Left hindlimb (tissue), 1 donor: Measurements from ENCODE around the gene KCND3.

Experiments used
- DNase-seq: peaks from one replicate; pipeline ENCODE4 v3.0.0-alpha.2; 2018

The KCND3 gene

DNA sequence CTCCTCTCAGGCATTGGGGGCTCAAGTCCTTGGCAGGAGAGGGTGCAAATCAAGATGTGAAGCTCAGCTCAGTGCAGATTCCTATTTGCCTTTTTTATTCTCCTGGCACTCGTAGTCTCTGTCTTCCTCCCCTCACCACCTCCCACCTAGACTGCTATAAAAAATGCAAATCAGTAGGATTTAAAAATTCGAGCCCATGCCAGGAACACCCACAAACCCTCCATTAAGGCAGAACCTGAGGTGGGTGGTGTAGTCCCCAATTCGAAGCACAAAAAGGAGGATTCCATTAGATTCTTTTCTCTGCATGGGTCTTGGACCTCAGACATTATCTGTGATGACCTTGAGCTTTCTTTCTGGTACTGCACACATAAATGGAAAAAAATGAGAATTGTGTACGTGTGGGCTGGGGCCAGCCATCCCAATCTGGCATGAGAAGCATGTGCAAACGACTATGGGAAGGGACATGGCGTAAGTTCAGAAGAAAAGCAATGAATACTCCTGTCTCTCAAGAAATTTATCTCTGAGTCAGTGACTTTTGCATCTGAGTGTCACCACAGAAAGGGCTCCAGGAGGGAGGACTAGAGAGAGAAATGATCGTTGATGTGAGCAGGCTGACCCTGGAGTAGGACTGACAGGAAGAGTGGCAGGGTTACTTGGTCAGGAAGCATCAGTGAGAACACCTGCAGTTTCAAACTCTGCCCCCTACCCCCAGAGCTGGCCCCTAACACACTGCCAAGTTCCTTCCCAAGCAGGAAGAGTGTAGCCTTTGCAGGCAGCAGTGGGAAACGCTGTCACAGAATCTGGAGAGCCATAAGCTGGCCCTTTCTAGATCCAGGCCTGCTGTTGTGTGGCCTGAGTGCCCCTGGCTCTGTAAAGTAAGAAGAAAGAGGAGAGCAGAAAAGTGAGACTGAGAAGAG lies 252.0 kb downstream of the KCND3 start:
- no peak for DNase-seq

- peak; percentile 58 for DNase-seq
These were observed 252.8 kb downstream of the KCND3 start for GRCh38 chr1:111736548-111737215.

DNA sequence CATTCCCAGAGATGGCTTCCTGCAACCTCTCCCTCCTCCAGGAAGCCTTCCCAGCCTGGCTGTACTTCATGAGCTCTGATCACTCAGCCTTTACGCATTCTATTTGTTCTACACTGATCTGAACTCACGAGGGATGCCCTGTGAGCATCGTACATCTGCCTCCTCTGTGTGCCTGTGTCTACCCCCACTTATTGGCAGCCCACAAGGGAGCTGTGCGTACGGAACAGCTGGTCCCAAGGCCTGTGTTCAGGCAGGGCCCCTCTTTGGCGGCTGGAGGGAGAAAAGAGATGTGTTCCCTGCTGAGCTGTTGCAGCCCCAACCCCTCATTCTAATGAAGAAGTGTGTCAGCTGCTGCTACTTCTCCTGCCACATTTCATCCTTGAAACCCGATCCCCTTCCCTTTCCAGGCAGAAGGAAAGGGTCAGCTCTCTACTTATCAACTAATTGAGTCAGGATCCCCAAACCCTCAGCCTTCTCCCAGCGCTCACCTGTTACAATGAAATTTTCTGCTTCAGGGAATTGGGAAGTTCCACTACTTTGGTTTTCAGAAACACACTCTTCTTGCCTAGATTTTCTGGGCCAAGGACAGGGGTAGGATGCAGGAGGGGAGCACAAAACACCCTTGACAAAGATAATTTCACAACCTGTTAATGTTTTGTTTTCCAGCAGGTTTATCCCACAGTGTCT lies 253.5 kb downstream of the KCND3 start:
- DNase-seq, result peak; percentile 63

DNA sequence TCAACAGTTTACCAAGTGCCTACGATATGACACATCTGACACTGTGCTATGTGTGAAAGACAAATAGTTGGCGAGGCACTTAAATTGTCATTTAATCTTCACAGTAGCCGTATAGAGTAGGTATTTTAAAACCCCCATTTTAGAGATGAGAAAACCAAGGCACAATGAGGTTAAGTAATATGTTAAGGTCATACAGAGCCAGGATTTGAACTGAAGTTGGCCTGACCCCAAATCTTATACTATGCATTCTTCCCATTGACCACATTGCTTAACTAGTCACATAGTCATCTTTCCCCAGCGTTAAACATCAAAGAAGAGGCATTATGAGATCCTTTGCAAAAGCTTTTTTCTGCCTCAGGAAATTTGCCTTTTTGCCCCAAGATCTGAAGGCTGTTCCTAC lies 254.1 kb downstream of the KCND3 start:
- DNase-seq, result no peak

GRCh38 chr1:111734856-111735255 lies 254.6 kb downstream of the KCND3 start:
- no peak for DNase-seq

DNA sequence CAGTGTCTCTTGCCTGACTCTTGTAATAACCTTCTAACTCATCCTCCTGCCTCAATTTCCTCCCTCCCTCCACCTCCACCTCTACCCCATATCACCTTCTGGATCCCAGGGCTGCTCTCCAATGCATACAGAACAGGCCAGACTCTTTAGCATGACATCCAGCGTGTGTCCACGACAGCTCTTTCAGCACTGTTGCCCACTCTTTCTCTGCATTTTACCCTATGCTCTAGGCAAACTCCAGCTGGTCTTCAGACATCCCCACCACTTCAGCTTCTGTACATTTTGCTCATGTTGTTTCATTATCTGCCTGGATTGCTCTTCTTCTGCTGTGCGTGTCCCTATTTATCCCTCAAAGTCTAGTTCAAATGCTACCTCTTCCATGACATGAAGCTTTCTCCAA lies 255.0 kb downstream of the KCND3 start:
- DNase-seq, result no peak

GRCh38 chr1:111733992-111734341 lies 255.5 kb downstream of the KCND3 start:
- no peak for DNase-seq

GRCh38 chr1:111733183-111733991 lies 256.1 kb downstream of the KCND3 start:
- DNase-seq, result peak; percentile 79

DNA sequence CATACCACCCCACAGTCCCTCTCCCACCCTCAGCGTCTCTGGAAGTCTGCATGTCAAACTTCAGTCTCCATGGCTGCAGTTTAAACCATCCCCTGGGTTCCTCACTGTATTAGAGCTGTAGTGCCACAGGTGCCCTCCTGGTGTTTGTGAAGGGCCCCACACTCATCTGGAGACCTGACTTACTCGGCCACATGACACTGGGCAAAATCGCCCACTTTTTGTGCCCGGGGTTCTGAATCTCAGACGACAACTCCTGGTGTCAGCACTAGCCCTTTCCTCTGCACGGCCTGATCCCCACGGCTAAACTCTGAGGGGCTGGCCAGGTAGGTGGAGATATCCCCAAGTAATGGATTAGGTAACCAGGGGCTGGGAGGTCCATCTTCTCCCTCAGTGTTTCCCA lies 256.8 kb downstream of the KCND3 start:
- DNase-seq, result no peak

DNA sequence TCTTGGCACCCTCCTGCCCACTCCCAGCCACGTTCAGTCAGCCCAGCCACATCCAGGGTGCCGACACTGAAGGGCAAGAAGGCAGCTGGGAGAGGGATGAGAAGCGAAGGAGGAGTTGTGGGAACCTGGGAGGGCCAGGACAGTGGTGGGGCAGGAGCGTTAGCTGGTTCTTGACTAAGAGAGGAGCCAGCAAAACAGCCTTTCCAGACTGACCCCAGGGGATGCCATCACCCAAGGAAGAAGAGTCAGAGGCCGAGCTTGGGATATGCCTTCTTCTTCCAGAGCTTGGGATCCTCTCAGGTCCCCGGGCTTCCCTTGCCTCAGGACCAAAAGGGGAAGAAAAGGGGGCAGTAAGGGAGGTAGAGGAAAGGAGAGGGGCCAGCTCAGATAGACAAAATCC lies 257.5 kb downstream of the KCND3 start:
- DNase-seq, result no peak

GRCh38 chr1:111730706-111731105 lies 258.8 kb downstream of the KCND3 start:
- DNase-seq, result no peak

- no peak for DNase-seq
These were observed 259.4 kb downstream of the KCND3 start for GRCh38 chr1:111729946-111730681.

- DNase-seq, result peak; percentile 75
These were observed 260.1 kb downstream of the KCND3 start for GRCh38 chr1:111729271-111729921.

- DNase-seq, result no peak
These were observed 262.4 kb downstream of the KCND3 start for GRCh38 chr1:111727056-111727455.

GRCh38 chr1:111725192-111725591 lies 264.3 kb downstream of the KCND3 start:
- peak; percentile 72 for DNase-seq

GRCh38 chr1:111723871-111724270 lies 265.6 kb downstream of the KCND3 start:
- no peak for DNase-seq

DNA sequence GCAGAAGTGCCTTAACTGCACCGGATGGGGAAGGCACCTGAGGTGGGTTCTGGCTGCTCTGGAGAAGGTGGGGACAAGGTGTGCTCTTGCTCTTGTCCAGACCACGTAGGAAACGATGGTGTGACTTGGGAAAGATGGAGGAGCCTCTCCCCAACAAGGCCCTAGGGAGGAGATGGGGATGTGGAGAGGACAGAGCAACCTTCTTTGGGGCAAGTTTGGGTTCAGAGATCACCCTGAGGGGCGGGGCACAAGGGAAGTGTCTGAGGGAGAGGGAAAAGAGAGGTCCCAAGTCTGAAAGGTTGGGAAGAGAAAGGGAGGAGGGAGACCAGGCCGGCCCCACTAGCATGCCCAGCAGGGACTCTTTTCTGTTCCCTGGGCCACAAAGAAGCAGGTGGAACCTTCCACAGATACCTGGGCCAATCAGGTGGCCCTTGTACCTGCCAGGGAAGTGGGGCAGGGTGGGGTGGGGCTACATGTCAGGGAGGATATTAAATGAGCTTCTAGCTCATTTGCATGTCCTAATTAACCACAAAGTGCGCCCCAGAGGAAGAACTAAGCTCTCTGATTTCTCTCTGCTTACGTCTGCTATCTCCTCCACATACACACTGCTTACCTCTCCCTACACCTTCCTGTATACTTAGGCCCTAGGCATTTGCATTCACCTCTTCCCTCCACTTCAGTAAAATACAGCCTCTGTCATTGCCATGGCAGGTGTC lies 266.2 kb downstream of the KCND3 start:
- DNase-seq, result no peak

DNA sequence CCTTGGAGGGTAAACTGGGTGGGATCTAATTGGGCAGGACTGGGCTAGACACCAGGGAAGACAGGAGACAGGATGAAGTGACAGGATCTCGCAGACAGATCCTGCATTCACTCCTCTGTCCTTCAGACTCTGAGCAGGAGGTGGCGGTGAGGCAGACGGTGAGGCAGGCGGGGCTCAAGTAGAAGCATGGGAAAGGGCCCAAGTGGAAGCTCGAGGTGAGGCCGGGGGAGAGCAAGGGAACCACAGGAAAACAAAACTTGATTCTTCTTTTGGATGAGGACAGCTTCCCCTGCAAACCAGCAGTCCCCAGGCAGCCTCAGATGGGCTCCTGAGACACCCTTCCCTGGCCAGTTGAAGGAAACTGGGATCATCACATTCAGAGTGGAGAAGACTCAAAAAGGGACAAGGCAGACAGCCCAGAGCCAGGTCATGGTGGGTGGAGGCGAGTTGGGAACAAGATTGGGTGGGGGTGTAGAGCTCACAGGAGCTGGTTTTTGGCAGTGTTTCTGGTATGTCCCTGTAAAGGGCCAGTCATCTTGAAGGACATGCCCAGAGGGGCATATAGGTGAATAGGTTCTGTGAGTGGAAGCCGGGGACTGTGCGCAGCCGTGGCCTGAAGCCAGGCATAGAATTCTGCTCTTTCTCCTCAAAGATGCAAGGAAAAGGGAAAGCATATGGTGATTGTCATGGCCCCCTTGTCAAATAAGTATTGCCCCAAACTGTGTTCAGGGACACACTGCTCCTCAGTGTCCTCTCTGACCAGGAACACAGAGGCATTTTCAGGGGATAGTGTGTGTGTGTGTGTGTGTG lies 268.3 kb downstream of the KCND3 start:
- DNase-seq, result no peak
